Regular cardiac myocyte (primary cell): ENCODE data around the gene ALDH9A1. TPM values are rescaled to one million over a fixed set of nuclear protein-coding genes. Genes with fewer than 3 reads are reported as not detected.

Source experiments
- total RNA-seq: library from RNA; depleted of rRNA; stranded (reverse); fragments of >200 nt; gene quantifications from 2 replicates; pipeline ENCODE4 v1.2.3, GENCODE V29; 2014

The ALDH9A1 gene
- 116 and 154 TPM in 2 replicates for total RNA-seq

GRCh38 chr1:165697881-165698760 lies at the start of gene ALDH9A1:
TSS of gene ALDH9A1 (minus strand) at chr1:165698562. CDS start at chr1:165698558, 4 bp downstream.

GRCh38 chr1:165630629-165631341 lies 67.6 kb downstream of the ALDH9A1 start, which contains the start of gene MGST3:
TSS of gene MGST3 (plus strand) at chr1:165631234. CDS start at chr1:165649848, 18,614 bp downstream.

Other genes with a start within 250 kb of the ALDH9A1 start
- not detected in 2 replicates for gene LRRC52, start 154.6 kb downstream of the ALDH9A1 start, total RNA-seq
- gene MGST3, start 67.3 kb downstream of the ALDH9A1 start, total RNA-seq: 129 and 185 TPM in 2 replicates
- gene TMCO1, start 70.3 kb upstream of the ALDH9A1 start, total RNA-seq: 101 and 110 TPM in 2 replicates
- gene UCK2, start 129.1 kb upstream of the ALDH9A1 start, total RNA-seq: 88.2 and 142 TPM in 2 replicates